Stimulated activated CD8-positive, alpha-beta memory T cell treated with anti-CD3 and anti-CD28 coated beads, Interleukin-7, amount 100 ng/mL, for 4 hours (primary cell): ENCODE measurements around the gene COPS9.

Experiments used
- DNase-seq, 2 donors: peaks; one replicate each; pipeline ENCODE4 v3.0.0-alpha.2; 2020; ENCODE audit warnings: low read depth in 2 of 2

COPS9 gene

DNA sequence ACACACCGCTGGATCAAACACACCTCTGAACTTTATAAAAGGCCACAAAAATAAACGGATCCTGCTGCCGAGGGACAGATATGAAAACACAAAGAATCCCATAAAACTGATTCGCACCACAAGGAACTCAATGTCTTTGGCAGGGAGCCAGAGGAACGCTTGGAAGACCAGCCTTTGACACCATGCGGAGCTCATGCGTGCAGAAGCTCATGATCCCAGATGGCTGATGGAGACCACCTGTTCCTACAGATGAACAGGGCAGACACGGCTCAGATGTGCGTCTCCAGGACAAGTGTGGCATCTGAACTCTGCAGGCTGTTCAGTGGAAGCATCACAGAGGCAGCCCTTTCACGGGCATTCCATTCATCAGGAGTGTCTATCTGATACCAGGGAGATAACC lies 24.9 kb downstream of the COPS9 start:
- DNase-seq = no peak

DNA sequence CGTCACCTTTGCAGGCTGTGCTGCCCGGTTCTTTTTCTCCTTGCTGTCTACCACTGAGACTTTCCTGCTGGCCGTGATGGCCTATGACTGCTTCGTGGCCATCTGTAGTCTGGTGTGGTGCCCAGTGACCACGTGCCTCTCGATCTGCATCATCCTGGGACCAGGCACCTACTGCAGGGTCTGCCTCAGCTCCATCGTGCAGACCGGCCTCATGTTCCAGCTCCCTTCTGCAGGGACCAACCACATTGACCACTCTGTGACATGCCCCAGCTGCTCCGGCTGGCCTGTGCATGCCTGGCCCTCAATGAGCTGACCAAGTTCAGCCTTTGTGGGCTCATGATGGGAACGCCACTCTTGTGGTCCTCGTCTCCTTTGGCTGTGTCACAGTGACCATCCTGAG lies 26.7 kb downstream of the COPS9 start:
- no peak for DNase-seq

- DNase-seq = no peak
Observed at GRCh38 chr2:240107477-240107796, 28.7 kb downstream of the COPS9 start.

DNA sequence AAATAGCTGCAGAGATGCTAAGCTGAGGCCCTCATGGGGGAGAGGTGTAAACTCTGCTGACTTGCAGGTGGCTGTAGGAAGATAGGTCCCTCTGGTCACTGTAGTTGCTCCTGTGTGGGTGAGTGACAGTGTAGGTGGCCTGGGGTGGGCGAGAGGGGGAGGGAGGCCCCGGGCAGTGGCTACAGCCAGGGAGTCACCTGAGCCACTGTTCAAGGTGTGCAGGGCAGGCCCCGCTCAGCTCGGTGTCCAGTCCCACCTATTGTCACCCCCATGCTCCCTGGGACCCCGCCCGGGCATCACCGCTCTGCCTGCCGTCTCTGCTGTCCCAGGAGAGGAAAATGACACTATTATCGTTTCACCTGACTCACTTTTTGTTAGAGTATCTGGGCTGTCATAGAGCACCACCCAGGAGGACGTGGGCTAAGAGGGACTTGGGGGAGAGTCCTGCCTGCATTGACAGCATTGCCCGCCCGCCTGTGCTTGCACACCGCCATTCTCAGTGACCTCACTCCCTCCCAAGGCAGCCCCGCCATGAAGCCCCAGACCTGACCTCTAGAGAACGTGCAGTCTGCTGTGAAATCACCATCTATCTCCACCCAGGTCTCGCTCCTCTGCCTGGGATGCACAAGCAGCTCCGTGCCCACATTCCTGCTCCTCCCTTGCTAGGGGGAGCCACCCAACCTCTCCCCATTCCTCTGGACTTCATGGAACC lies 29.2 kb downstream of the COPS9 start:
- no peak for DNase-seq

DNA sequence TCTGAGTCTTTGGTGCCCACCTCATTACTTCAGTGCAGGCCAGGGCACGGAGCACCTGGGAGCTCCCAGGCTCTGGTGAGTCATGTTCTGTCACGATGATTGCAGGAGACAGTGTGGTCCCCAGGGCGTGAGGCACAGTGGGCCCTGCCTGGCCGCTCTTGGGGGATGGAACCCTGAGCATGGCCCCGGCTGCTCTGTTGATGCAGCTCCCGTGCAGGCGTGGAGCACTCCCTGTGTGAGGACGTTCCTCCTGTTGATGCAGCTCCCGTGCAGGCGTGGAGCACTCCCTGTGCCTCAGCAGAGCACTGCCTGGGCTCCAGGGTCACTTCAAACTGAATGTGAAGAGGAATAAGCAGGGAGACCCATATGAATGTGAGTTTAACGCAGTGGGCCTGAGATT lies 30.1 kb downstream of the COPS9 start:
- no peak for DNase-seq

DNA sequence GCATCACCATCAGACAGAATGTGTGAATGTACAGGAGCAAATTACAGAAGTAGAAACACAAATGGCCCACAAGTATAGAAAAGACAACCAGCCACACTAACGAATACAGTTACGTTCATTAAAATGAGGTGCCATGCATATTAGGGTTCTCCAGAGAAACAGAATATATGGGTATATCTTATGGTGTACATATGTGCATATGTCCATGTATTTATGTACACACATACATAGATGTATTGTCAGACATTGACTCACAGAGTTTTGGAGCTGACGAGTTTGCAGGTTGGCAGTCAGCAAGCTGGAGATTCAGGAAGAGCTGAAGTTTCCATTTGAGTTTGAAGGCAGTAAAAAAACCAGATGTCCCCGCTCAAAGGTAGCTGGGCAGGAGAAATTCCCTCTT lies 33.0 kb downstream of the COPS9 start:
- DNase-seq = no peak

DNA sequence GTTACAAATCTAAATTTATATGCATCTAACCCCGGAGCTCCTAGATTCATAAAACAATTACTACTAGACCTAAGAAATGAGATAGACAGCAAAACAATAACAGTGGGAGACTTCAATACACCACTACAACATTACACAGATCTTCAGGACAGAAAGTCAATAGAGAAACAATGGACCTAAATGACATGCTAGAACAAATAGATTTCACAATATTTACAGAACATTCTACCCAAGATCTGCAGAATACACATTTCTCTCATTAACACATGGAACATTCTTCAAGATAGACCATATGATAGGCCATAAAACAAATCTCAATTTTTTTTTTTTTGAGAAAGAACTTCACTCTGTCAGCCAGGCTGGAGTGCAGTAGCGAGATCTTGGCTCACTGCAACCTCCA lies 37.8 kb downstream of the COPS9 start:
- DNase-seq = no peak

DNA sequence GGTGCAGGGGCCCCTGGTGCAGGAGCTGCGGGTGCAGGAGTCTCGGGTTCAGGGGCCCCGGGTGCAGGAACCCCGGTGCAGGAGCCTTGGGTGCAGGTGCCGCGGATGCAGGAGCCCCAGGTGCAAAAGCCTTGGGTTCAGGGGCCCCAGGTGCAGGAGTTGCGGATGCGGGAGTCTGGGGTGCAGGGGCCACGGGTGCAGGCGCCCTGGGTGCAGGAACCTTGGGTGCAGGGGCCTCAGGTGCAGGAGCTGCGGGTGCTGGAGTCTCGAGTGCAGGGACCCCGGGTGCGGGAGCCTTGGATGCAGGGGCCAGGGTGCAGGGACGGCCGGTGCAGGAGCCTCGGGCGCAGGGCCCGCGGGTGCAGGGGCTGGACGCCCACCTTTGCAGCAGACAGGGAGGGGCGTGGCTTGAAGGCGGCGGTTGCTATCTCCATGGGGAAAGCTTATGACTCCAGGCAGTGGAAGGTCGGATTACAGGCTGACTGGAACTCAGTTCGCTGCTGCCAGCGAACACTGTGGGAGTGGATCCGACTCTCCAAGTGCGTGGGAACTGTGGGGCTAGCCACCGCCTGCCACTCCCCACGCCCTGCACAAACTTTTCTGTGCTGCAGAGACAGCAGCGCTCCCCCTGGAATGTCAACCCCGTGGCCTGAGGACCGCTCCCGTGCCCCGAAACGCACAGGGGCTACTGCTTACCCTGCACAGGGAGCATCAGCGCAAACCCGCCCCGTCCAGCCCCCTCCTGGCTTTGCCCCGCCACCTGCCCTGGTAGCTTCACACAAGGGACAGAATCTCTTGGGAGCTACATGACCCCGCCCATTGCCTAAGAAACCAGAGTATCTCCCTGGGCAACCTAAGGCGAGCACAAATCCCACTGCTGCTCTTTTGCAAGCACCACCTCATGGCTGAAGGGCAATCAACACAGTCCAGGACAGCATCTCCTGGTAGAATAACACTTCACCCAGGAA lies 40.3 kb downstream of the COPS9 start:
- DNase-seq = no peak

GRCh38 chr2:240089306-240089705 lies 46.8 kb downstream of the COPS9 start:
- DNase-seq = no peak

DNA sequence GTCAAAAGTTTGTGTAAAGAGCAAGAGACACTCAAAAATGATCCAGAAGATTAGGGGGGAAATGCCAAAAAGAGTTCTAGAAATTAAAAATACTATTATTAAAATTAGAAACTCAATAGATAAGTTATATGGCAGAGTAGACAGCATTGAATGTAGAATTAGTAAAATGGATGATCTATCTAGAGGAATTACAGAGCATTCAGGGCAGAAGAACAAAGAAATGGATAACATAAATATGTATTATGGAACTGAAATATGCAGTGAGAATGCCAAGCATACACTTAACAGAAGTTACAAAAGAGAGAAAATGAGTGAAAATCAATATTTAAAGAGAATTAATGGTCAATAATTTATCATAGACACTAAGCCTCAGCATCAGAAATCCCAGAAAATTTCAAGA lies 49.5 kb downstream of the COPS9 start:
- no peak for DNase-seq
